ENCODE results near the gene PEX16.
"Not testable (repeated sequence)": the region's sequence is repeated elsewhere in the genome, so short reads cannot be mapped to it uniquely, and the experiment has no call there.

PEX16 gene

GRCh38 chr11:45918331-45918941 lies 759 bp upstream of the PEX16 start:
- peak in 1 of 2 donors; percentile 27 for DNase-seq (ENCODE audit: low read depth in 2 of 2)

DNA sequence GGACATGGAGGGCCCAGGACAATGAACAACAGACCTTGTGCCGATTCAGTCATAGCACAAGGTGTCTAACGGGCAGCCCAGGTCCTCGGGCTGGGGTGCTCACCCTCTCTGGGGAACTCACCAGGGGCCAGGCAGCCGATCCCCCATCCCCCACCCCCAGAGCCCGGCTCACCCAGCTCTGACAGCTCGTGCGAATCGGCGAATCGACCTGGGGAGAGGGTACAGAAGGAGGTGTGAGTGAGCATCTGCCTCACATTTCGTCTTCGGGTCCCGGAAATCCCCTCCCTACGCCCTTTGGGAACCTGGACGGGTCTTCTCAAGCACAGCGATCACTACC lies 423 bp downstream of the PEX16 start:
- no peak for DNase-seq (ENCODE audit: low read depth in 2 of 2)

- DNase-seq (ENCODE audit: low read depth in 2 of 2): no peak
These were observed 2.2 kb downstream of the PEX16 start for GRCh38 chr11:45915446-45915845.

- no peak for DNase-seq (ENCODE audit: low read depth in 2 of 2)
These were observed 3.6 kb downstream of the PEX16 start for GRCh38 chr11:45913942-45914635.

- no peak for DNase-seq (ENCODE audit: low read depth in 2 of 2)
These were observed 4.2 kb downstream of the PEX16 start for GRCh38 chr11:45913514-45913913.

DNA sequence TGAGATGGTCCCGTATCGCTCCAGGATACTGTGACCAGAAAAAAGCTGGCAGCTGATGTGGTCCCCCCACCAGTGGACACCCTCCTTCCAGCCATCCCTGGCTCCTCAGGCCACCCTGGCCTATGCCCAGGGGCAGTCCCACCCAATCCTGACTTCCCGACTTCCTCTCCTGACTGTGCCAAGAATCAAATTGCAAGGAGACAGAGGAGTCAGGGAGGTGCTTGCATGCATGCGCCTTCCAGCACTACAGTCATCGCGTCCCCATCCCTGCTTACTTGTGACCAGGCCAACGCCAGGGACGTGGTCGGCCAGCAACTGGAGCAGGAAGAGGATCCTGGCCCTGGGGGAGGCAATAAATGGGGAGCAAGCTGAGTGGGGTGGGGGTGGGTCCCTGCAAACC lies 7.1 kb downstream of the PEX16 start:
- DNase-seq (ENCODE audit: low read depth in 2 of 2): no peak

DNA sequence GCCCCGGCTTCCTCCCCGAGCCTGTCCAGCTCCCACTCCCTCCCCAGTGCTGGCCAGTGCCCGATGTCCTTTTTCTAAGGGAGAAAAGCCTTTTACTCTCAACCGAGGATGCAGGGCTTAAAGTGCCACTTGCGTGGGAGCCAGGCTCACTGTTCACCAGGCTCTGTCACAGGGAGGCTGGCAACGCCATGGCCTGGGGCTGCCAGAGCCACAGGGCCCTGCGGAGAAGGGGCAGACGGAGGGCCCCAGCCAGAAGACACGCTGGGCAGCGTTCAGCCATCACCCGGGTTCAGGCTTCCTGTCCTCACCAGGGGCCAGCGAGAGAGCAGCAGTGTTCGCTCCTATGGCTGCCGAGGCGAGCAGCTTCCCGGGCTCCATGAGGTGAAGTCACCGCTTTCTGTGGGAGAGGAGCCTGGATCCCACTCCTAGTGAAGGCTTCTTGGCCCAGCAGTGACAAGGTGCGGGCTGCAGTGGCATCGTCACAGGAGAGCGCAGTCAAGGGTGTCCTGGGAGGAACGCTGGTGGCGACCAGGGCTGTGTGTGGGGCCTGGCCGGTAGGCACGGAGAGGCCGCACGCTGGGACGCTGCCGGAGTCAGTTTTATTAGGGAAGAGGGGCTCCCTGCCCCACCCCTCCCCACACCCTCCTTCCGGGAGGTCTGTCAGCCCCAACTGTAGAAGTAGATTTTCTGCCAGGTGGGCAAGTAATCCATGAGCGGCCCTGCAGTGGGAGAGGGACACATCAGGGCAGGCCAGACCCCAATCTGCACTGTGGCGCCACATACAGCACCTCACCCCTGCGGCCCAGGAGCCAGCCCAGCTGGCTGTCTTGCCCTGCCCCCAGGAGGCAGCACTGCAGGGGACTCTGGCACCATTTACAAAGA lies 7.8 kb downstream of the PEX16 start:
- no peak for DNase-seq (ENCODE audit: low read depth in 2 of 2)

DNA sequence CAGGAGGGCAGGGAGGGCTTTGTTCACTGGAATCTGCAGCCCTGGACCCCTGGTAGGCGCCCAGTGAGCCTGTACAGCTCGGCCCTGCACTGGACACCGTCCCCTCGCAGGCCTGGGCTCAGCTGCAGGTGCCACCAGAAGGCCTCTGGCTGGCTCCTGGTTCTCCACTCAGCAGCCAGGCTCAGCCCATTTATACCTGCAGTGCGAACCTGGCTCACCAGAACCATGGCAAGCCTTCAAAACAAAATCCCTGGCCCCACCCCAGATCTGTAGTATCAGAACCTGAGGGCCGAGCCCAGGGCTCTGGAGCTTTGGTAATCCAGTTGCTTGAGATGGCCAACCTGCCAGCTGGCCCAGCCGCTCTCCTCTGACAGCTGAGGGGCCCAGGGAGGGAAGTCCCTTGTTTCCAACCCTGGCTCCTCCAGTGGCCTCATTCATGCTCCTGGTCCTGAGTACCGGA lies 9.7 kb downstream of the PEX16 start:
- DNase-seq (ENCODE audit: low read depth in 2 of 2): no peak

- no peak for DNase-seq (ENCODE audit: low read depth in 2 of 2)
These were observed 10.6 kb downstream of the PEX16 start, which contains the start of gene FREY1 for GRCh38 chr11:45906965-45907611. FREY1 (minus strand) TSS chr11:45907271; CDS start chr11:45907245, 26 bp downstream.

DNA sequence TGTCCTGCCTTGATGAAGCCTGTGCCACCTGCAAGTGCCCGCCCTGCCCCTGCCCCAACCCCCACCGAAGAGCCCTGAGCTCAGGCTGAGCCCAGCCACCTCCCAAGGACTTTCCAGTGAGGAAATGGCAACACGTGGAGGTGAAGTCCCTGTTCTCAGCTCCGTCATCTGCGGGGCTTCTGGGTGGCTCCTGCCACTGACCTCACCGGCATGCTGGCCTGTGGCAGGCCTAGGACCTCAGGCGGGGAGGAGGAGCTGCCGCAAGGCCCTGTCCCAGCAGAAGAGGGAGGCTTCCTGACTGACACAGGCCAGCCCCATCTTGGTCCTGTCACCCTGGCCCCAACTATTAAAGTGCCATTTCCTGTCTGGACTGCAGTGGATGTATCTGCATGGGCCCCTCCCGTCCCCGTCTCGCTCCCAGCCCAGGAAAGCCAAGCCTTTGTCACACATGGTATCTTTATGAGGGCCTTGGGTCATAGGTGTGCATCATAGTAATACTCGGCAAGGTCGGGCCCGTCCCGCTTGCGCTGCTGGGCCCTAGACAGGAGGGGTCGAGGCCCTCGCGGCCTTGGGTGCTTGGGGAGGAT lies 11.5 kb downstream of the PEX16 start:
- DNase-seq (ENCODE audit: low read depth in 2 of 2): no peak

DNA sequence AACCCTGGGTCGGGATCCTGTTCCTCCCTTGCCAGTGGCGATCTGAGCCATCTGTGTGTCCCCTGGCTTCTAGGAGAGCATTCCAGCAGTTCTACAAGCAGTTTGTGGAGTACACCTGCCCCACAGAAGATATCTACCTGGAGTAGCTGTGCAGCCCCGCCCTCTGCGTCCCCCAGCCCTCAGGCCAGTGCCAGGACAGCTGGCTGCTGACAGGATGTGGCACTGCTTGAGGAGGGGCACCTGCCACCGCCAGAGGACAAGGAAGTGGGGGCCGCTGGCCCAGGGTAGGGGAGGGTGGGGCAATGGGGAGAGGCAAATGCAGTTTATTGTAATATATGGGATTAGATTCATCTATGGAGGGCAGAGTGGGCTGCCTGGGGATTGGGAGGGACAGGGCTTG lies 12.1 kb downstream of the PEX16 start:
- not testable (repeated sequence) for DNase-seq (ENCODE audit: low read depth in 2 of 2)

- DNase-seq (ENCODE audit: low read depth in 2 of 2): no peak
These were observed 12.6 kb downstream of the PEX16 start for GRCh38 chr11:45905095-45905494.

DNA sequence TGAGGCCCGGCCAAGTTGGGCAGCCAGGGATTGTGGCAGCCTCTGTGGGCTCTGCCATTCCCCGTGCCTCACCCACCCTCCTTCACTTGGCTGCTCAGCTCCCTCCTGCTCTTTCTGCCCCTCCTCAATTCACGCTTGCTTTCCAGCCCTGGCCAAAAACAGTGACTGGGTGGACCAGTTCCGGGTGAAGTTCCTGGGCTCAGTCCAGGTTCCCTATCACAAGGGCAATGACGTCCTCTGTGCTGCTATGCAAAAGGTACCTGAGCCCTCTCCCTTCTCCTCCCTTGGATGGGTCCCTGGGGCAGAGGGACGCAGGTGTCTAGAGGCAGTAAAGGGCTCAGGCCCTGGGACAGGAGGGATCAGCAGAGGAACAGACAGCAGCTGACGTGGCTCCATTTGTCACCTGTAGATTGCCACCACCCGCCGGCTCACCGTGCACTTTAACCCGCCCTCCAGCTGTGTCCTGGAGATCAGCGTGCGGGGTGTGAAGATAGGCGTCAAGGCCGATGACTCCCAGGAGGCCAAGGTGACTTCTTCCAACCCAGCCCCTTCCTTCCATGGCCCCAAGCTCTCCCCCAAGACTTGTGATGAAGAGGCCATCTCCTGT lies 13.3 kb downstream of the PEX16 start:
- DNase-seq (ENCODE audit: low read depth in 2 of 2): no peak

DNA sequence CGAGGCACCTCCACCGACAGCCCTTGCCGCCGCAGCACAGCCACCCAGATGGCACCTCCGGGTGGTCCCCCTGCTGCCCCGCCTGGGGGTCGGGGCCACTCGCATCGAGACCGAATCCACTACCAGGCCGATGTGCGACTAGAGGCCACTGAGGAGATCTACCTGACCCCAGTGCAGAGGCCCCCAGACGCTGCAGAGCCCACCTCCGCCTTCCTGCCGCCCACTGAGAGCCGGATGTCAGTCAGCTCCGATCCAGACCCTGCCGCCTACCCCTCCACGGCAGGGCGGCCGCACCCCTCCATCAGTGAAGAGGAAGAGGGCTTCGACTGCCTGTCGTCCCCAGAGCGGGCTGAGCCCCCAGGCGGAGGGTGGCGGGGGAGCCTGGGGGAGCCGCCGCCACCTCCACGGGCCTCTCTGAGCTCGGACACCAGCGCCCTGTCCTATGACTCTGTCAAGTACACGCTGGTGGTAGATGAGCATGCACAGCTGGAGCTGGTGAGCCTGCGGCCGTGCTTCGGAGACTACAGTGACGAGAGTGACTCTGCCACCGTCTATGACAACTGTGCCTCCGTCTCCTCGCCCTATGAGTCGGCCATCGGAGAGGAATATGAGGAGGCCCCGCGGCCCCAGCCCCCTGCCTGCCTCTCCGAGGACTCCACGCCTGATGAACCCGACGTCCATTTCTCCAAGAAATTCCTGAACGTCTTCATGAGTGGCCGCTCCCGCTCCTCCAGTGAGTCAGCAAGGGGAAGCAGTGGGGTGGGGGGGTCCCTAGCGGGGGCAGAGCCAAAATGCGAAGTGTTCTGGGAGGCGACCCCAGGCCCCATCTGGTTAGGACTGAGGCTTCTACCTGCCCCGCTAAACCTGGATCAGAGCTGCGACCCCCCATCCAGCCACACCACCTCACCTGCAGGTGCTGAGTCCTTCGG lies 15.0 kb downstream of the PEX16 start:
- no peak for DNase-seq (ENCODE audit: low read depth in 2 of 2)

DNA sequence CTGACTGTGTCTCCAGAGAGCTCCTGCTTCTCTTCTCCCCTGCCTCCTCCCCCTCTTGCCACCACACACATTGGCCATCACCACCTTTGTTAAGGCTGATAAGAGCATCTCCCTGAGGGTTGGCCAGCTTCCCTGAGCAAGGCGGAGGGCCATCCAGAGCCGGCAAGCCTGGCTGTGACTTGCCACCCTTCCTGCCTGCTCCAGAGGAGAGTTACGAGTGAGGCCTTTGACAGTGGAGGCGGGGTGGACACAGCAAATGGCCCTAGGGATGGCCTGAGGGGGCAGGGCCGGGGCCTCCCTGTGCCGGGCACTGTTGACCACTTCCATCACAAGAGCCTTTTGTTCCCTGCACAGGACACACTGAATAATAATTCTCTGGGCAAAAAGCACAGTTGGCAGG lies 16.1 kb downstream of the PEX16 start:
- DNase-seq (ENCODE audit: low read depth in 2 of 2): no peak

DNA sequence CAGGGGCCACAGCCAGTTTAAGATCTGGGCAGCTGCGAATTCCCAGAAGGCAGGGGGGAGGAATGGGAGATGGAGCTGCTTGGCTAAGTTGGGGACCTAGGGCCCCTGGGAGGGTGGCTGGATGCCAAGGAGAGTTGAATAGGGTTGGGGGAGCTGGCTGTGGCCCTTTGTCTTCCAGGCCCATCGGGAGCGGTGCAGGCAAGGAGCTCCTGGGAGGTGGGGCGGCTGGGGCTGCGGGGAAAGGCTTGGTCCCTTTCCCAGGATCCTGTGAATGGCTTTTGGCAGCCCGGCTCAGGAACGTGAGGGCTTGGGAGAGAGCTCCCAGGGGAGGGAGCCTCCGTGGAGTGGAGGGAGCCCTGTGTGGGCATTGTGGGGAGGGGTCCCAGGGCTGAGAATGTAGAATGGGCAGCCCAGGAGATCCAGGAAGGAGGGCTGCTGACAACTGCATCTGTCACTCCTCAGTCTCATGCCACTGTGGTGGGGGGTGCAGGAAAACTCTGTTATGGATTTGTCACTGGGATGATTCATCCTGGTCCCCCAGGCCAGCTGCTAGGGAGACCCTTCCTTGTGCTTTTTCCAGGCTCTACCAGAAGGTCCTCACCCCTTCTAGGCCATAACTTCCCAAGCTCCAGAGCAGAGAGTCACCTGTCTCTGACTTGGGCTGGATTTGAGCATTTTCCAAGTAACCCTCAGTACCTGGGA lies 16.6 kb downstream of the PEX16 start:
- DNase-seq (ENCODE audit: low read depth in 2 of 2): no peak

DNA sequence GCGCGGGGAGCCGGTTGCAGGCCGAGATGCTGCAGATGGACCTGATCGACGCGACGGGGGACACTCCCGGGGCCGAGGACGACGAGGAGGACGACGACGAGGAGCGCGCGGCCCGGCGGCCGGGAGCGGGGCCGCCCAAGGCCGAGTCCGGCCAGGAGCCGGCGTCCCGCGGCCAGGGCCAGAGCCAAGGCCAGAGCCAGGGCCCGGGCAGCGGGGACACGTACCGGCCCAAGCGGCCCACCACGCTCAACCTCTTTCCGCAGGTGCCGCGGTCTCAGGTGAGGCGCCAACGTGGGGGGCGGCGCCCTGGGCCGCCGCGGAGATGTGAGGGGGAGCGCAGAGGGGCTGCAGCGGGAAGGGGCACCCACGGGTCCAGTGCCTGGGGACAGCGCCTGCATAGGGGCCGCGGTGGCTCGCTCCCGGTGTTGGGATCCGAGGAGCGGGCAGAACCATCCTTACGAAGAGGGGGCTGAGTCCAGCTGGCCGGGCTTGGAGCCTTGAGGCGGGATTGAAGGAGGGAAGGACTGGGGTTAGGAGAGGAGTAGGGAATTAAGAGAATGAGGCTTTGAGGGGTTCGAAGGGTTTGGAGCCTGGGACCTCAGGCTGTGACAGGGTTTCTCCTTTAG lies 17.4 kb downstream of the PEX16 start:
- DNase-seq (ENCODE audit: low read depth in 2 of 2): not testable (repeated sequence)

- peak; percentile 44 to 52 for DNase-seq (ENCODE audit: low read depth in 2 of 2)
These were observed 18.1 kb downstream of the PEX16 start for GRCh38 chr11:45899448-45900174.

All from stimulated activated CD8-positive, alpha-beta memory T cell treated with anti-CD3 and anti-CD28 coated beads, Interleukin-2, amount 100 ng/mL, for 1 hour (primary cell).